H9 (cell line): Measurements from ENCODE around the gene SMIM28. TPM values are rescaled to one million over a fixed set of nuclear protein-coding genes. Genes with fewer than 3 reads are reported as not detected.

ENCODE experiments used
- DNase-seq: peaks from one replicate; pipeline ENCODE4 v3.0.0-alpha.2; 2017
- H2AFZ ChIP-seq: one replicate; pipeline ENCODE4 v1.6.1; 2013; ENCODE audit warnings: mild to moderate bottlenecking, low read length, control low read depth, moderate library complexity
- H2AK5ac ChIP-seq: 2 replicates; pipeline ENCODE4 v1.6.1; 2013; ENCODE audit warnings: low read length, control low read depth, mixed read lengths; ENCODE audit not compliant: insufficient read length
- H2BK120ac ChIP-seq: one replicate; pipeline ENCODE4 v1.6.1; 2013; ENCODE audit warnings: low read depth, mild to moderate bottlenecking, low read length, control low read depth, inconsistent platforms; ENCODE audit not compliant: poor library complexity, severe bottlenecking
- H2BK12ac ChIP-seq: 2 replicates; pipeline ENCODE4 v1.6.1; 2013; ENCODE audit warnings: low read length, control low read depth, mixed read lengths, low read depth; ENCODE audit not compliant: insufficient read length
- H2BK15ac ChIP-seq: 2 replicates; pipeline ENCODE4 v1.6.1; 2013; ENCODE audit warnings: low read depth, low read length, control low read depth
- H2BK20ac ChIP-seq: one replicate; pipeline ENCODE4 v1.6.1; 2013; ENCODE audit warnings: low read depth, mild to moderate bottlenecking, low read length, control low read depth, inconsistent platforms; ENCODE audit not compliant: poor library complexity, severe bottlenecking
- H2BK5ac ChIP-seq: 2 replicates; pipeline ENCODE4 v1.6.1; 2013; ENCODE audit warnings: low read length, control low read depth, mixed read lengths; ENCODE audit not compliant: insufficient read length
- H3K14ac ChIP-seq: 2 replicates; pipeline ENCODE4 v1.6.1; 2013; ENCODE audit warnings: low read length, control low read depth; ENCODE audit not compliant: insufficient read depth
- H3K18ac ChIP-seq: 2 replicates; pipeline ENCODE4 v1.6.1; 2013; ENCODE audit warnings: low read depth, mild to moderate bottlenecking, mixed read lengths, low read length, control low read depth; ENCODE audit not compliant: insufficient read length
- H3K23ac ChIP-seq: 2 replicates; pipeline ENCODE4 v1.6.1; 2013; ENCODE audit warnings: low read length, control low read depth, mixed read lengths, low read depth; ENCODE audit not compliant: insufficient read length
- H3K23me2 ChIP-seq: 2 replicates; pipeline ENCODE4 v1.6.1; 2013; ENCODE audit warnings: low read depth, mild to moderate bottlenecking, mixed read lengths, low read length, control low read depth; ENCODE audit not compliant: insufficient read length, poor library complexity, severe bottlenecking
- H3K27ac ChIP-seq: 2 replicates; pipeline ENCODE4 v1.5.1; 2013; ENCODE audit warnings: low read length, control low read depth, mixed read lengths, low read depth; ENCODE audit not compliant: insufficient read length
- H3K27me3 ChIP-seq: 2 replicates; pipeline ENCODE4 v1.6.1; 2013; ENCODE audit warnings: low read length, control low read depth, inconsistent platforms; ENCODE audit not compliant: insufficient read depth
- H3K4ac ChIP-seq: 2 replicates; pipeline ENCODE4 v1.6.1; 2013; ENCODE audit warnings: low read depth, mild to moderate bottlenecking, control low read depth, inconsistent platforms, low read length, moderate library complexity
- H3K4me1 ChIP-seq: 2 replicates; pipeline ENCODE4 v1.6.1; 2013; ENCODE audit warnings: low read length, control low read depth, inconsistent platforms; ENCODE audit not compliant: insufficient read depth
- H3K4me2 ChIP-seq: 2 replicates; pipeline ENCODE4 v1.6.1; 2013; ENCODE audit warnings: low read length, control low read depth, mixed read lengths; ENCODE audit not compliant: insufficient read length, insufficient read depth
- H3K56ac ChIP-seq: 2 replicates; pipeline ENCODE4 v1.6.1; 2013; ENCODE audit warnings: low read depth, mild to moderate bottlenecking, mixed read lengths, low read length, control low read depth; ENCODE audit not compliant: insufficient read length
- H3K79me1 ChIP-seq: 2 replicates; pipeline ENCODE4 v1.6.1; 2013; ENCODE audit warnings: low read depth, mild to moderate bottlenecking, moderate library complexity, low read length, control low read depth, inconsistent platforms; ENCODE audit not compliant: insufficient read depth, poor library complexity, severe bottlenecking
- H3K79me2 ChIP-seq: 2 replicates; pipeline ENCODE4 v1.6.1; 2013; ENCODE audit warnings: low read length, control low read depth, inconsistent platforms; ENCODE audit not compliant: insufficient read depth
- H3K9ac ChIP-seq: 2 replicates; pipeline ENCODE4 v1.6.1; 2013; ENCODE audit warnings: low read length, control low read depth, mixed read lengths; ENCODE audit not compliant: insufficient read length; ENCODE audit errors: extremely low read depth
- H3K9me3 ChIP-seq: one replicate; pipeline ENCODE4 v1.6.1; 2013; ENCODE audit warnings: low read depth, low read length, inconsistent platforms; ENCODE audit not compliant: control insufficient read depth
- H3T11ph ChIP-seq: one replicate; pipeline ENCODE4 v1.6.1; 2013; ENCODE audit warnings: mild to moderate bottlenecking, low read length, control low read depth, inconsistent platforms
- H4K20me1 ChIP-seq: one replicate; pipeline ENCODE4 v1.6.1; 2013; ENCODE audit not compliant: control insufficient read depth, insufficient read length, insufficient read depth
- H4K5ac ChIP-seq: 2 replicates; pipeline ENCODE4 v1.6.1; 2013; ENCODE audit warnings: low read depth, mild to moderate bottlenecking, mixed read lengths, low read length, control low read depth; ENCODE audit not compliant: insufficient read length
- H4K8ac ChIP-seq: replicated peaks from 2 replicates; pipeline ENCODE4 v1.6.1; 2013; ENCODE audit warnings: low read length, control low read depth, mixed read lengths, low read depth; ENCODE audit not compliant: insufficient read length
- H4K91ac ChIP-seq: 2 replicates; pipeline ENCODE4 v1.6.1; 2013; ENCODE audit warnings: low read depth, mild to moderate bottlenecking, moderate library complexity, mixed read lengths, low read length, control low read depth; ENCODE audit not compliant: insufficient read length
- H3K27ac Mint-ChIP-seq, 3 experiments: 2 replicates in 2 of 3; 3 replicates in 1 of 3; pipeline ENCODE4 v1.8.0; 2020 to 2021; ENCODE audit warnings: mixed read lengths in 3 of 3, mild to moderate bottlenecking in 1 of 3, moderate library complexity in 1 of 3
- H3K27me3 Mint-ChIP-seq: 2 replicates; pipeline ENCODE4 v1.8.0; 2021; ENCODE audit warnings: low read depth, mild to moderate bottlenecking, moderate library complexity, mixed read lengths
- H3K36me3 Mint-ChIP-seq, 3 experiments: 2 replicates in 2 of 3; 3 replicates in 1 of 3; pipeline ENCODE4 v1.8.0; 2020 to 2021; ENCODE audit warnings: low read depth in 3 of 3, mixed read lengths in 3 of 3; ENCODE audit not compliant: insufficient read depth in 1 of 3
- H3K4me1 Mint-ChIP-seq, 2 experiments: 2 replicates each; pipeline ENCODE4 v1.8.0; 2020; ENCODE audit warnings: mixed read lengths in 2 of 2
- H3K4me3 Mint-ChIP-seq, 2 experiments: 2 replicates in 1 of 2; 3 replicates in 1 of 2; pipeline ENCODE4 v1.8.0; 2020 to 2021; ENCODE audit warnings: mild to moderate bottlenecking in 2 of 2, mixed read lengths in 2 of 2, moderate library complexity in 1 of 2
- H3K9me3 Mint-ChIP-seq, 2 experiments: 2 replicates in 1 of 2; 3 replicates in 1 of 2; pipeline ENCODE4 v1.8.0; 2020; ENCODE audit warnings: mild to moderate bottlenecking in 2 of 2, mixed read lengths in 2 of 2, moderate library complexity in 1 of 2
- WGBS: extraction: QIAGEN DNeasy Blood & Tissue Kit; methylation state at CpG from one replicate; pipeline ENCODE4 v1.1.7; 2013; ENCODE audit warnings: missing lambda C conversion rate, low lambda C conversion rate, mixed read lengths; ENCODE audit not compliant: insufficient read length; ENCODE audit errors: extremely low coverage; 5-methylcytosine and 5-hydroxymethylcytosine counted together
- total RNA-seq: library from RNA; stranded (reverse); gene quantifications from 2 replicates; pipeline ENCODE4 v1.2.1, GENCODE V29; 2021
- TF ChIP-seq, protein P1 (sequence below): fragments of 200-600 bp; sonication (generic); conservative IDR thresholded peaks from 3 replicates; pipeline ENCODE4 v1.8.0; 2021; ENCODE audit warnings: antibody characterized with exemption, mild to moderate bottlenecking

Gene SMIM28
- total RNA-seq, 1 experiment from 2014 or later = not detected

DNA sequence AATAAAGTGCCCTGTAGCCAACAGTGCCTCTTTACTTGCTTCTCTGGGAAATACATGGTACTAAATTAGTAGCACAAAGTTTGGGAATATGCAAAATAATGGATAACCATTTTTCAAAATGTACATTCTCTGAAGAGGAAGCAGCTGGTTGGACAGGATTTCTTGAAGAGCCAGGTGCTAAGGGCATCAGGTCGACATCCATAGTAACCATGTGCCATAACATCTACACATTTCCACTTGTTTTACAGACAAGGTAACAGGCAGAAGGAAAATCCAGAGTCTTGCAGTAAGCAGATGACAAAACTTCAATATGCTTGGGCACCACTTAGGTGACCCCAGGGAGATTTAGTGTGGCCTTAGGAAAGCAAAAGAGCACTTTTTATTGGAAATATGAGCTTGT lies 36.5 kb upstream of the SMIM28 start:
- no peak overlapping the region for H2BK12ac ChIP-seq
- no peaks in the 10 kb centered on the region for H4K20me1 ChIP-seq
- no peaks in the 10 kb centered on the region for H3K27me3 ChIP-seq
- no peak overlapping the region for H4K8ac ChIP-seq
- H2BK20ac ChIP-seq = no peak overlapping the region
- WGBS = no CpG with 5 or more reads among the region's 1 CpG
- H3K4me2 ChIP-seq = no peak overlapping the region
- no peak overlapping the region for H3K9ac ChIP-seq
- H2AFZ ChIP-seq = no peak overlapping the region
- peaks cover 4% of the 10 kb centered on the region; the same call in 1 of the 2 replicates for H3K4me1 ChIP-seq
- H3K18ac ChIP-seq = no peak overlapping the region
- no peak overlapping the region for H3K27ac ChIP-seq
- no peak for DNase-seq
- Mint-ChIP-seq H3K4me1 (peaks cover 10 to 19% of the 10 kb centered on the region in 2 experiments), H3K36me3 (peaks cover 3 to 12% (median 7%) of the 10 kb centered on the region in 3 experiments; a peak in 5 of 7 replicates), H3K9me3 (no peaks in the 10 kb centered on the region), H3K27me3 (no peaks in the 10 kb centered on the region), H3K27ac (no peak overlapping the region), H3K4me3 (no peak overlapping the region)
- no peak overlapping the region for H3T11ph ChIP-seq
- no peak overlapping the region for H3K14ac ChIP-seq
- no peaks in the 10 kb centered on the region for H3K9me3 ChIP-seq
- H2BK120ac ChIP-seq = no peak overlapping the region
- no peak overlapping the region for H2BK5ac ChIP-seq
- H3K23ac ChIP-seq = no peak overlapping the region
- TF ChIP-seq, protein P1, sequence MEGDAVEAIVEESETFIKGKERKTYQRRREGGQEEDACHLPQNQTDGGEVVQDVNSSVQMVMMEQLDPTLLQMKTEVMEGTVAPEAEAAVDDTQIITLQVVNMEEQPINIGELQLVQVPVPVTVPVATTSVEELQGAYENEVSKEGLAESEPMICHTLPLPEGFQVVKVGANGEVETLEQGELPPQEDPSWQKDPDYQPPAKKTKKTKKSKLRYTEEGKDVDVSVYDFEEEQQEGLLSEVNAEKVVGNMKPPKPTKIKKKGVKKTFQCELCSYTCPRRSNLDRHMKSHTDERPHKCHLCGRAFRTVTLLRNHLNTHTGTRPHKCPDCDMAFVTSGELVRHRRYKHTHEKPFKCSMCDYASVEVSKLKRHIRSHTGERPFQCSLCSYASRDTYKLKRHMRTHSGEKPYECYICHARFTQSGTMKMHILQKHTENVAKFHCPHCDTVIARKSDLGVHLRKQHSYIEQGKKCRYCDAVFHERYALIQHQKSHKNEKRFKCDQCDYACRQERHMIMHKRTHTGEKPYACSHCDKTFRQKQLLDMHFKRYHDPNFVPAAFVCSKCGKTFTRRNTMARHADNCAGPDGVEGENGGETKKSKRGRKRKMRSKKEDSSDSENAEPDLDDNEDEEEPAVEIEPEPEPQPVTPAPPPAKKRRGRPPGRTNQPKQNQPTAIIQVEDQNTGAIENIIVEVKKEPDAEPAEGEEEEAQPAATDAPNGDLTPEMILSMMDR = no peak
- H4K5ac ChIP-seq = no peak overlapping the region
- H3K79me2 ChIP-seq = no peaks in the 10 kb centered on the region
- no peak overlapping the region for H3K56ac ChIP-seq
- no peak overlapping the region for H3K4ac ChIP-seq
- H2AK5ac ChIP-seq = no peak overlapping the region
- H3K79me1 ChIP-seq = no peaks in the 10 kb centered on the region
- H2BK15ac ChIP-seq = no peak overlapping the region
- no peaks in the 10 kb centered on the region for H3K23me2 ChIP-seq
- H4K91ac ChIP-seq = no peak overlapping the region
